ENCODE results near the gene TMEM260. TPM values are rescaled to one million over a fixed set of nuclear protein-coding genes. Genes with fewer than 3 reads are reported as not detected.

TMEM260 gene
- total and polyA plus RNA-seq, 2 donors from 2014 or later: 8.8 to 24.3 TPM

DNA sequence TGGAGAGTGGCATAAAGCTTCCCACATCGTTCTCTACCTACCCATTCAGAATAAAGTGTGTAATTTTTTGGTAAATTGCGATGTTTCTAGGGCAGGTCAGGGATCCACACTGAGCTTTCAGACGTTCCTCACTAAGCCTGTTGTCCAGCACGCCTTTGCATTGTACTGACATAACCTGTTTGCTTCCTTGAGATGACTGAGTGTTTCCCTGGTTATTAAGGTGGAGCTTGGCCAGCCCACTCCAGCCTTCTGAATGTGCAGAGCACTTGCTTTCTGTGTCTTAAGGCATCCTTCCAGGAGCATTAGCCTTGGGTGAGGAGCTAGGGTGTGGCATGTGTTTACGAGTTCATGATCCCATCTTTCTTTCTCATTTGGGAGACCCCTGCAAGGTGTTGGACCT lies 96.4 kb downstream of the TMEM260 start:
- no peak for FAIRE-seq
- Histone ChIP-seq H3K27me3 (ENCODE audit: control insufficient read depth, insufficient read depth, low read length) (no peaks in the 10 kb centered on the region), H3K36me3 (ENCODE audit: control insufficient read depth in 2 of 3, insufficient read depth in 3 of 3, low read length in 3 of 3) (no peaks in the 10 kb centered on the region), H3K4me3 (ENCODE audit: low read length in 3 of 3) (no peak overlapping the region), H3K4me1 (ENCODE audit: control insufficient read depth in 2 of 3, insufficient read depth in 2 of 3, low read depth in 1 of 3, low read length in 3 of 3) (no peaks in the 10 kb centered on the region), H3K9ac (ENCODE audit: low read length in 3 of 3) (no peak overlapping the region), H3K9me3 (ENCODE audit: control insufficient read depth in 2 of 3, insufficient read depth in 1 of 3, low read length in 3 of 3) (no peaks in the 10 kb centered on the region), H3K27ac (ENCODE audit: low read depth in 2 of 2, low read length in 2 of 2) (no peak overlapping the region)
- intact Hi-C loops (cut with DNase I): no loop called here
- TF ChIP-seq, protein P1, sequence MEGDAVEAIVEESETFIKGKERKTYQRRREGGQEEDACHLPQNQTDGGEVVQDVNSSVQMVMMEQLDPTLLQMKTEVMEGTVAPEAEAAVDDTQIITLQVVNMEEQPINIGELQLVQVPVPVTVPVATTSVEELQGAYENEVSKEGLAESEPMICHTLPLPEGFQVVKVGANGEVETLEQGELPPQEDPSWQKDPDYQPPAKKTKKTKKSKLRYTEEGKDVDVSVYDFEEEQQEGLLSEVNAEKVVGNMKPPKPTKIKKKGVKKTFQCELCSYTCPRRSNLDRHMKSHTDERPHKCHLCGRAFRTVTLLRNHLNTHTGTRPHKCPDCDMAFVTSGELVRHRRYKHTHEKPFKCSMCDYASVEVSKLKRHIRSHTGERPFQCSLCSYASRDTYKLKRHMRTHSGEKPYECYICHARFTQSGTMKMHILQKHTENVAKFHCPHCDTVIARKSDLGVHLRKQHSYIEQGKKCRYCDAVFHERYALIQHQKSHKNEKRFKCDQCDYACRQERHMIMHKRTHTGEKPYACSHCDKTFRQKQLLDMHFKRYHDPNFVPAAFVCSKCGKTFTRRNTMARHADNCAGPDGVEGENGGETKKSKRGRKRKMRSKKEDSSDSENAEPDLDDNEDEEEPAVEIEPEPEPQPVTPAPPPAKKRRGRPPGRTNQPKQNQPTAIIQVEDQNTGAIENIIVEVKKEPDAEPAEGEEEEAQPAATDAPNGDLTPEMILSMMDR (IDR thresholded peaks at IDR 0.05; ENCODE audit: borderline replicate concordance, extremely low read depth, insufficient read depth): no peak
- no peak for DNase-seq

DNA sequence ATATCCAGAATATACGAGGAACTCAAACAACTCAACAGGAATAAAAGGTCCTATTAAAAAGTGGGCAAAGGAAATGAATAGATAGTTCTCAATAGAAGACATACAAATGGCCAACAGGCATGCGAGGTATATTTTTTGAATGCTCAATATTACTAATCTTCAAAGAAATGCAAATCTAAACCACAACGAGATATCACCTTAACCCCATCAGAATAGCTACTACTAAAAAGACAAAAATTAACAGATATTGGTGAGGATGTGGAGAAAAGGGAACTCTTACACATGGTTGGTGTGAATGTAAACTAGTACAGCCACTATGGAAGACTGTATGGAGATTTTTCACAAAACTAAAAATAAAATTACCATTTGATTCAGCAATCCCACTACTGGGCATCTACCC lies 99.2 kb downstream of the TMEM260 start:
- Histone ChIP-seq H3K27me3 (ENCODE audit: control insufficient read depth, insufficient read depth, low read length) (no peaks in the 10 kb centered on the region), H3K9me3 (ENCODE audit: control insufficient read depth in 2 of 3, insufficient read depth in 1 of 3, low read length in 3 of 3) (no peaks in the 10 kb centered on the region), H3K36me3 (ENCODE audit: control insufficient read depth in 2 of 3, insufficient read depth in 3 of 3, low read length in 3 of 3) (no peaks in the 10 kb centered on the region), H3K9ac (ENCODE audit: low read length in 3 of 3) (no peak overlapping the region), H3K4me3 (ENCODE audit: low read length in 3 of 3) (no peak overlapping the region), H3K27ac (ENCODE audit: low read depth in 2 of 2, low read length in 2 of 2) (no peak overlapping the region), H3K4me1 (ENCODE audit: control insufficient read depth in 2 of 3, insufficient read depth in 2 of 3, low read depth in 1 of 3, low read length in 3 of 3) (no peaks in the 10 kb centered on the region)
- FAIRE-seq (no peak), DNase-seq (no peak)
- intact Hi-C loops (cut with DNase I): no loop called here
- TF ChIP-seq, protein P1 (IDR thresholded peaks at IDR 0.05; ENCODE audit: borderline replicate concordance, extremely low read depth, insufficient read depth): no peak

DNA sequence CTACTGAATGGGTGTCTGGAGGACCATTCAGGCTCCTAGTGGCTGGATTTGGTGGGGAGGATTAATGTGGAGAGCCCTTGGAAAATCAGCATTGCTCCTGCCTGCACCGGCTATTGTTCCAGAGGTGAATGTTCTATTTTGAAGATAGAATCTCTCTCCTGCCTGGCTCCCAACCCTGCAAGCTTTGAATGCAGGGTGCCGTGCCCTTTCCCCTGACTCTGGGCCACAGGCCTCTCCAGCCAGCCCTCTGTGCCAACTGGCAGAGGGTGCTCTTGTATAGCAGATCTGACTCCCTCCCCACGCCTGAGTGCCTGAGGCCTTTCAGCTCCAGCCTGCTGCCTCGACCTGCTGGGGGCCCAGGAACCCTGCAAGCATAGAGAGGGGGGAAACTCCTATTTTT lies 106.8 kb downstream of the TMEM260 start:
- TF ChIP-seq, protein P1 (IDR thresholded peaks at IDR 0.05; ENCODE audit: borderline replicate concordance, extremely low read depth, insufficient read depth): peak; percentile 28
- H3K4me3 ChIP-seq (ENCODE audit: low read length in 3 of 3): no peak overlapping the region
- no peaks in the 10 kb centered on the region for H3K9me3 ChIP-seq (ENCODE audit: control insufficient read depth in 2 of 3, insufficient read depth in 1 of 3, low read length in 3 of 3)
- intact Hi-C loops (cut with DNase I): no loop called here
- peak; percentile 49 to 76 (median 71) for DNase-seq
- H3K4me1 ChIP-seq (ENCODE audit: control insufficient read depth in 2 of 3, insufficient read depth in 2 of 3, low read depth in 1 of 3, low read length in 3 of 3): no peaks in the 10 kb centered on the region
- FAIRE-seq: no peak
- H3K9ac ChIP-seq (ENCODE audit: low read length in 3 of 3): no peak overlapping the region
- no peaks in the 10 kb centered on the region for H3K36me3 ChIP-seq (ENCODE audit: control insufficient read depth in 2 of 3, insufficient read depth in 3 of 3, low read length in 3 of 3)
- H3K27me3 ChIP-seq (ENCODE audit: control insufficient read depth, insufficient read depth, low read length): no peaks in the 10 kb centered on the region
- no peak overlapping the region for H3K27ac ChIP-seq (ENCODE audit: low read depth in 2 of 2, low read length in 2 of 2)

DNA sequence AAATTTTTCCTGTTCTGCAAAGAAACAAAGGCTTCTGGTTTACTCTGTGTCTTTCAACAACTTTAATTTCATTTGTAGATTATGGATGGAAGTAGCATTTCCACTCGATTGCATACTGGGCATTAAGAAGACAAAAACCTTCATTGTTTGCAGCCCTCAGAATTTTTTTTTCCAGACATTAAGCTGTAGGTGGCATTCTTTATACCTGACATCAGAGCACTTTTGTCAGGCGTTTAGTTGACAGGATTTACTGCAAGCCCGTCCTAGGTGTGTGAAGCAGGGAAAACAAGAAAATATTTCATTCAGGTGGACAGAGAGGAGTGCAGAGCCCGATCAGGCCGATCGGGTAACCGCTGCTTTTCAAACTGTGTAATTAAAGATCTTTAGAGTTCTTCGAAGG lies 107.5 kb downstream of the TMEM260 start:
- TF ChIP-seq, protein P1 (IDR thresholded peaks at IDR 0.05; ENCODE audit: borderline replicate concordance, extremely low read depth, insufficient read depth): no peak
- H3K4me1 ChIP-seq (ENCODE audit: control insufficient read depth in 2 of 3, insufficient read depth in 2 of 3, low read depth in 1 of 3, low read length in 3 of 3): no peaks in the 10 kb centered on the region
- no peak overlapping the region for H3K9ac ChIP-seq (ENCODE audit: low read length in 3 of 3)
- H3K4me3 ChIP-seq (ENCODE audit: low read length in 3 of 3): no peak overlapping the region
- intact Hi-C loops (cut with DNase I): no loop called here
- H3K36me3 ChIP-seq (ENCODE audit: control insufficient read depth in 2 of 3, insufficient read depth in 3 of 3, low read length in 3 of 3): no peaks in the 10 kb centered on the region
- DNase-seq (peak in 2 of 5 donors; percentile 50 to 53), FAIRE-seq (no peak)
- no peak overlapping the region for H3K27ac ChIP-seq (ENCODE audit: low read depth in 2 of 2, low read length in 2 of 2)
- no peaks in the 10 kb centered on the region for H3K9me3 ChIP-seq (ENCODE audit: control insufficient read depth in 2 of 3, insufficient read depth in 1 of 3, low read length in 3 of 3)
- no peaks in the 10 kb centered on the region for H3K27me3 ChIP-seq (ENCODE audit: control insufficient read depth, insufficient read depth, low read length)

Measured in kidney (tissue), 14 donors.